IgD-negative memory B cell (primary cell): ENCODE measurements around the gene EFCAB14. TPM values are rescaled to one million over a fixed set of nuclear protein-coding genes. Genes with fewer than 3 reads are reported as not detected.
"Not testable (repeated sequence)": the region's sequence is repeated elsewhere in the genome, so short reads cannot be mapped to it uniquely, and the experiment has no call there.

ENCODE experiments used
- H3K27ac Mint-ChIP-seq, 3 donors: one replicate each; pipeline ENCODE4 v1.8.0; 2020 to 2022; ENCODE audit warnings: mild to moderate bottlenecking in 3 of 3, mixed read lengths in 3 of 3, moderate library complexity in 1 of 3
- H3K27me3 Mint-ChIP-seq: one replicate; pipeline ENCODE4 v1.8.0; 2021; ENCODE audit warnings: mixed read lengths
- H3K36me3 Mint-ChIP-seq: one replicate; pipeline ENCODE4 v1.8.0; 2020; ENCODE audit warnings: mild to moderate bottlenecking, mixed read lengths
- H3K4me1 Mint-ChIP-seq, 3 donors: one replicate each; pipeline ENCODE4 v1.8.0; 2020 to 2022; ENCODE audit warnings: mixed read lengths in 3 of 3, mild to moderate bottlenecking in 1 of 3
- H3K4me3 Mint-ChIP-seq, 4 donors: one replicate each; pipeline ENCODE4 v1.8.0; 2020 to 2022; ENCODE audit warnings: mild to moderate bottlenecking in 4 of 4, mixed read lengths in 4 of 4, moderate library complexity in 3 of 4
- H3K9me3 Mint-ChIP-seq, 3 donors: one replicate each; pipeline ENCODE4 v1.8.0; 2020 to 2021; ENCODE audit warnings: mixed read lengths in 3 of 3, mild to moderate bottlenecking in 1 of 3
- polyA plus RNA-seq: library from polyadenylated mRNA; unstranded; fragments of 300-500 nt; fragmentation: Illumina TruSeq; gene quantifications from one replicate; pipeline ENCODE4 v1.2.3, GENCODE V29; 2021

EFCAB14 gene
- polyA plus RNA-seq, 1 donor from 2014 or later = 88.1 TPM

DNA sequence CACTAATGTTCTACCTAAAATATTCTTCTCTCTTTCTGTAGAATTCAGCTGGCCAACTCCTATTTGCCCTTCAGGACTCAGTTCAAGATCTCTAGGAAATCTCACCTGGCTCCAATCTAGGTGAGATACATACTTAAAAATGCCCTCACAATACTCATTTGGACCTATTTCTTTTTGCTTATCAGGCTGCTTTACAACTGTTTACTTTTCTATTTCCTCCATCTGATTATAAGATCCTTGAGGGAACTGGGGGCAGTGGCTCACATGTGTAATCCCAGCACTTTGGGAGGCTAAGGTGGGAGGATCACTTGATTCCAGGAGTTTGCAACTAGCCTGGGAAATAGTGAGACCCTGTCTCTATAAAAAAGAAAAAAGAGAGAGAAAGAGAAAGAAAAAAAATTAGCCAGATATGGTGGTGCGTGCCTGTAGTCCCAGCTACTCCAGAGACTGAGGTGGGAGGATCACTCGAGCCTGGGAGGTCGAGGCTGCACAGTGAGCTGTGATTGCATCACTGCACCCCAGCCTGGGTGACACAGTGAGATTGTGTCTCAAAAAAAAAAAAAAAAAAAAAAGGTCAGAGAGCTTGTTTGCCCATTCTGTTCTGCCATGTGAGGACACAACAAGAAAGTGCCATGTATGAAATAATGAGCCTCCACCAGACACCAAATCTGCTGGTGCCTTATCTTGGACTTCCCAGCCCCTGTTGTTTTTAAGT lies 14.8 kb downstream of the EFCAB14 start:
- Mint-ChIP-seq H3K4me3 (no peak overlapping the region), H3K4me1 (peaks cover 4 to 14% (median 8%) of the 10 kb centered on the region in 3 donors), H3K36me3 (no peaks in the 10 kb centered on the region), H3K27ac (no peak overlapping the region), H3K9me3 (no peaks in the 10 kb centered on the region), H3K27me3 (no peaks in the 10 kb centered on the region)

DNA sequence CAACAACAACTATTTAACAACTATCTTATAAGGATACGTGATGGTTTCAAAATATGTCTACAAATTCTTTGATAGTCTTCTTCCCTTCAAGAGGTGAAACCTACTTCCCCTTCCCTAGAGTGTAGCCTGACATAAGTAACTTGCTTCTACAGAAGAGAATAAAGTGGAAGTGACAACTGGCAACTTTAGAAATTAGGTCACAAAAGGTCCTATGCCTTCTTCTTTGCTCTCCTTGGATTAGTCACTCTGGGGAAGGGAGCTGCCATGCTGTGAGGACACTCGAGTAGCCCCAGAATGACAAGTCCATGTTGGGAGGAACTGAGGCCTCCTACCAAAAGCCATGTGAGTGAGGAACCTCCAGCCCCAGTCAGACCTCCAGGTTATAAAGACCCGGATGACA lies 19.2 kb downstream of the EFCAB14 start:
- H3K36me3 Mint-ChIP-seq = peaks cover 15% of the 10 kb centered on the region
- no peak overlapping the region for H3K4me3 Mint-ChIP-seq
- H3K27ac Mint-ChIP-seq = no peak overlapping the region
- peaks cover 0 to 7% (median 0%) of the 10 kb centered on the region in 3 donors for H3K9me3 Mint-ChIP-seq
- H3K27me3 Mint-ChIP-seq = no peaks in the 10 kb centered on the region
- H3K4me1 Mint-ChIP-seq = peaks cover 9 to 14% (median 11%) of the 10 kb centered on the region in 3 donors

DNA sequence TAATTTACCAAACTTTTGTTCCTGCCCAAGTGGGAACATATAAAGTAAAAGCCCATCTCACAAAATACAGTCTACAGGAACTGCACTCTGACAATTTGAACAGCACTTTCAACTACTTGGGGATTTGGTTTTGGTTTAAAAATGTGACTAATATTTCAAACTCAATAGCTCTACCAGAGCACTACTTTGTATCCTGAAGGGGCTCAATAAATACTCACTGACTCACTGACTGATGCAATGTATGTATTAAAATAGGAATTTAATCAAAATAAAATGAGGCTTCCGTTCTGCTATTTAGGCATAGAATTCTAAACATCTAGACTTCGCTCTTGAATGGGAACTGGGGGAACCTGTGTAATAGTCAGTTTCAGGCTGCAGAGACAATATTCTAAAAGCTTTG lies 21.9 kb downstream of the EFCAB14 start:
- Mint-ChIP-seq H3K4me3 (no peak overlapping the region), H3K27ac (no peak overlapping the region), H3K9me3 (peaks cover 0 to 7% (median 0%) of the 10 kb centered on the region in 3 donors), H3K27me3 (no peaks in the 10 kb centered on the region), H3K36me3 (peaks cover 15% of the 10 kb centered on the region), H3K4me1 (peaks cover 3 to 9% (median 4%) of the 10 kb centered on the region in 3 donors)

DNA sequence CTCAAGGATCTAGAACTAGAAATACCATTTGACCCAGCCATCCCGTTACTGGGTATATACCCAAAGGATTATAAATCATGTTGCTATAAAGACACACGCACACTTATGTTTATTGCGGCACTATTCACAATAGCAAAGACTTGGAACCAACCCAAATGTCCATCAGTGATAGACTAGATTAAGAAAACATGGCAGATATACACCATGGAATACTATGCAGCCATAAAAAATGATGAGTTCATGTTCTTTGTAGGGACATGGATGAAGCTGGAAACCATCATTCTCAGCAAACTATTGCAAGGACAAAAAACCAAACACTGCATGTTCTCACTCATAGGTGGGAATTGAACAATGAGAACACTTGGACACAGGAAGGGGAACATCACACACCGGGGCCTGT lies 24.2 kb downstream of the EFCAB14 start:
- not testable (repeated sequence) for H3K27ac Mint-ChIP-seq, H3K9me3 Mint-ChIP-seq, H3K4me3 Mint-ChIP-seq, H3K27me3 Mint-ChIP-seq, H3K4me1 Mint-ChIP-seq
- peaks cover 17% of the 10 kb centered on the region for H3K36me3 Mint-ChIP-seq

DNA sequence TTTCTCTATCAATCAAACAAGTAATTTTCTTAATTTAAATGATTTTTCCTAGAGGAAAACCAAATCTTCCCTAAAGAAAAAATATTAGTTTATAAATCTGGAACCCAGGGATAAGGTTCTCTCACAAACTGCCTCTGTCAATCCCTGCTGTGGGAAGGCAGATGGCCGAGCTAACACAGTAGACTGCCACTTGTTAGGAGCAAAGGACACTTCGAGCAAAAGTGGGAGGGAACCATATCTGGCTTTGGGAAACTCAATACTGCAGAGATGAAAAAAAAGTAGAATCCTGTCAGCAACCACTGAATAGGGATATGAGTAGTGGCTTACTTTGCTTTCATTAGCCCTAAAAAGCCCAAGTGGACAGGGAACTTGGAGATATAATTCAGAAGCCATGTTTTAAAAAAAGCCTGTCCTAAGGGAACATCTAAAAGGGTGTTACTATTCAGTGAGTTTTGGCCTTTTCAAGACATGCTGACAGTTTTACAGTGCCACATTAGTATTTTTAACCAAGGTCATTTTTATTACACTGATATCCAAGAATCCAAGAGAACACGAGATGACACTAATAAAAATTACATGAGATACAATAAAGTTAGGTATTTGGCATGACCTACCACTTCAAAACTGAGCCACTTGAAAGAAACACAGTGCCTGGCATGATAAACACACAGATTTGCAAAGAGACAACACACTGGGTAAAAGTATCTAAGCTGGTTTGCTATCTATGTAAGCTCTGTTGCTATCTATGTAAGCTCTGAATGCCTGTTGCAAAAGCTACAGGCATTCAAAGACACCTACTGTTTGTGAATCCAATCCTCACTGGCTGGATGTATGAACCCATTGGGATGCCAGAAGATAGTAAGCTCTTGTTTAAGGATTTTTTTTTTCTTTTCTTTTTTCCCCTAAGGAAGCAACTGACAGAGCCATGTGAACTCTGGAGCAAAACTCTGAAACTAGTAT lies 25.8 kb downstream of the EFCAB14 start:
- Mint-ChIP-seq H3K27ac (no peak overlapping the region), H3K36me3 (peaks cover 16% of the 10 kb centered on the region), H3K9me3 (peaks cover 0 to 7% (median 0%) of the 10 kb centered on the region in 3 donors)

DNA sequence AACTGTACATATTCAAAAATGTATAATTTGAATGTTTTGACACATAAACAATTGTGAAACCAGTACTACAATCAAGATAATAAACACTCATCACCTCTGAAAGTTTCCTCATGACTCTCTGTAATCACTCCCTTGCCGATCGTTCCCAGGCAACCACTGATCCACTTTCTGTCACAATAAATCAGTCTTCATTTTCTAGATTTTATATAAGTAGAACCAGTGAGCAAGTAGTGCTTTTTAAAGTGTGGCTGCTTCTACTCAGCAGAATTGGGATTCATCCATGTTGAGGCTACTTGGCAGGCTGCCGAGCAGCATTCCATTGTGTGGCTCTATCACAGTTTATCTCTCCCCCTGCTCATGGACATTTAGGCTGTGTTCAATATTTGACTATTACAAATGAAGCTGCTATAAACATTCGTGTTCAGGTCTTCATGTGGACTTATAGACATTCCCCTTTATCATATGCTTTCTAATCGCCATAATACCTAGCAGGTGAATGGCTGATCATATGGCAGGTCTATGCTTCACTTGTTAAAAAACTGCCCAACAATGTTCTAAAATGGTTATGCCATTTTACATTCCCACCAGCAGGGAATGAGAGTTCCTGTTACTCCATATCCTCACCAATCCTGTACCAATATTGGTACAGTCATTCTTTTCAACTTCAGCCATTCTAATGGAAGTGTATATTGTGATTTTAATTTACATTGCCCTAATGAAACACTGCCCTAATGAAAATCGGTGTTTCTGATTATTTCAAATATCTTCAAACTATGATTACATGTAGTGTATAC lies 26.7 kb downstream of the EFCAB14 start:
- H3K4me1 Mint-ChIP-seq = no peaks in the 10 kb centered on the region
- no peaks in the 10 kb centered on the region for H3K27me3 Mint-ChIP-seq
- H3K27ac Mint-ChIP-seq = no peak overlapping the region
- peaks cover 13% of the 10 kb centered on the region for H3K36me3 Mint-ChIP-seq
- peaks cover 0 to 7% (median 0%) of the 10 kb centered on the region in 3 donors for H3K9me3 Mint-ChIP-seq
- H3K4me3 Mint-ChIP-seq = no peak overlapping the region

More for the DNA sequence above, 25.8 kb downstream of the EFCAB14 start:
- no peaks in the 10 kb centered on the region for H3K4me1 Mint-ChIP-seq
- H3K27me3 Mint-ChIP-seq = no peaks in the 10 kb centered on the region
- no peak overlapping the region for H3K4me3 Mint-ChIP-seq

DNA sequence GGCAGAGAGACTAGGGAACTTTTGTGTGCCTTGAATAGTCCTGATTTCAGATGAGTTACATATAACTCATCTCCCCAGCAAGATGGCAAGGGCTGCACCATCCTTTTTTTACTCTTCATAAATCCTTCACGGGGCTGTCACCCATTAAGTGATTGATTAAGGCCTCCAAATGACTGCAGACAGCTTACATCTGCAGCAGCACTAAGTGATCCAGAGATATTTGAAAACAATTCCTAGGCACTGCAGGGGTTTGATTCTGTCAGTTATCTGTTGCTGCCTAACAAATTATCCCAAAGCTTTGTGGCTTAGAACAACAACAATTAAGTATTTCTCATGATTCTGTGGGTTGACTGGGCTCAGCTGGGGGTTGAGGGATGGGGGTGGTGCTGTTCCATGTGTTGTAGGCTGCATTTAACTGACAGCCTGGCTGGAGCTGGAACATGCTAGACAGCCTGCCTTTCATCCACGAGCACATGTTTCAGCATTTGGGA lies 27.9 kb downstream of the EFCAB14 start:
- no peaks in the 10 kb centered on the region for H3K4me1 Mint-ChIP-seq
- peaks cover 0 to 7% (median 0%) of the 10 kb centered on the region in 3 donors for H3K9me3 Mint-ChIP-seq
- no peak overlapping the region for H3K27ac Mint-ChIP-seq
- H3K36me3 Mint-ChIP-seq = peaks cover 12% of the 10 kb centered on the region
- H3K27me3 Mint-ChIP-seq = no peaks in the 10 kb centered on the region
- H3K4me3 Mint-ChIP-seq = no peak overlapping the region

DNA sequence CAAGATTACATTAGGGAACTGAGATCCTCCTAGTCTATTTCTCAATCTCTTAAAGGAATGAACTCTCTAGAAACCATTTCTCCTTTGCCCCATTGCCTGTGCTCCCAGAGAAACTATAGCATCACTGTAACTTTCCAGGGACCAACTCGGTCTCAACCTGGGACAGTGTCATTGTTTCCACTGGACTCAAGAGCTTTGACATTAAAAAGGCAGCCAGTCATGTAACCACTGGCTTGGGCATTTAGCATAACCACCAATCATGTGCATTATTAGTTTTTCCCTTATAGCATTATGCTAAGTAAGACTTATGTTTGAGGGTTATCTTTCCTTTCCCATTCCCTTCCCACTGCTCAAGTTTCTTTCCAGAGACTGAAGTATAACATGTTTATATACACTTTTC lies 29.0 kb downstream of the EFCAB14 start:
- no peaks in the 10 kb centered on the region for H3K9me3 Mint-ChIP-seq
- H3K4me1 Mint-ChIP-seq = no peaks in the 10 kb centered on the region
- H3K36me3 Mint-ChIP-seq = peaks cover 3% of the 10 kb centered on the region
- H3K4me3 Mint-ChIP-seq = no peak overlapping the region
- no peak overlapping the region for H3K27ac Mint-ChIP-seq
- H3K27me3 Mint-ChIP-seq = no peaks in the 10 kb centered on the region

- Mint-ChIP-seq H3K9me3 (no peaks in the 10 kb centered on the region), H3K36me3 (peaks cover 3% of the 10 kb centered on the region), H3K4me1 (no peaks in the 10 kb centered on the region), H3K4me3 (no peak overlapping the region), H3K27me3 (no peaks in the 10 kb centered on the region), H3K27ac (peak overlapping the region in 1 of 3 donors; percentile 28)
Measured at GRCh38 chr1:46689356-46689755, 29.6 kb downstream of the EFCAB14 start.

DNA sequence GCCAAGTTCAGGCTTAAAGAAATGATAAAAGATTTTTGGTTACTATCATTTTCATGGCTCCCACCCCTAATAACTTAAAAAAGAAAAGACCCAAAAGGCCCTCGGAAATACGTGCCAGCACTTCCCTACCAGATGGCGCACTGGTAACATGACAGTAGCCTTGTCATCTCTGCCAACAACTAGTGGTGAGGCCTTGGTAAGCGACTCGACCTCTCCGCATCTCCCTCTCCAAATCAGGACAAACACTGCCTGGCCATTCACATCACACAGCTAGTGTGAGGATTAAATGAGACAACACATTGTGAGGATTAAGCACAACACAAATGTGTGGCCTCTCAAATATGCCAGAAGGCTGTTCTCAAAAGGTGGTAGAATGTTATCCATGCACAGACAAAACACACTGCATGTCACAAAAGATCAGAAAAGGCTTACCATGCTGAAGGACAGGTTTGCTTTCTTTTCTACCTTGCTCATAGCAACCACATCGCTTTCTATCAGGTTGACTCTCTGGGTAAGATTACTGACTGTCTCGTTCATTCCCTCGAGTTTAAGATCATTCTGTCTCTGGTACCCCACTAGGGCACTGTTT lies 30.9 kb downstream of the EFCAB14 start:
- H3K36me3 Mint-ChIP-seq = peaks cover 3% of the 10 kb centered on the region
- no peak overlapping the region for H3K4me3 Mint-ChIP-seq
- no peak overlapping the region for H3K27ac Mint-ChIP-seq
- no peaks in the 10 kb centered on the region for H3K27me3 Mint-ChIP-seq
- no peaks in the 10 kb centered on the region for H3K9me3 Mint-ChIP-seq
- H3K4me1 Mint-ChIP-seq = no peaks in the 10 kb centered on the region

GRCh38 chr1:46687093-46687659 lies 31.7 kb downstream of the EFCAB14 start:
- Mint-ChIP-seq H3K9me3 (no peaks in the 10 kb centered on the region), H3K27ac (peak overlapping the region in 1 of 3 donors; percentile 50), H3K36me3 (peaks cover 3% of the 10 kb centered on the region), H3K27me3 (no peaks in the 10 kb centered on the region), H3K4me3 (no peak overlapping the region), H3K4me1 (no peaks in the 10 kb centered on the region)

DNA sequence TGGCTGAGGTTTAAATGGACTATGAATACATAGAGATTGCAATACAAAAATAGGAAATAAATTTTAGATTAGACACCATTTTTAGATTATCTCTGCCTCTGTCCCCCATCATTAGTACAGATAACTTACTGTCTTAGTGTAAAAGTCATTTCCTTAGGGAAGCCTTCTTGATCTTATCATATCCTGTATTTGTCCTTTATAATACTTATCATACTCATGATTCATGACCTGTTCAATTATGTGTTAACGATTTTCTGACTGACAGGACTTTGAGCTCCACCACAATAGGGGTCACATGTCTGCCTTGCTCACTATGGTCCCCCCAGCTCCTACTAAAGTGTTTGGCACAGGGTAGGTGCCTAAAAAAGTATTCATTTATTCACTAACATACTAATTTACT lies 32.7 kb downstream of the EFCAB14 start:
- Mint-ChIP-seq H3K27me3 (no peaks in the 10 kb centered on the region), H3K4me3 (no peak overlapping the region), H3K9me3 (no peaks in the 10 kb centered on the region), H3K36me3 (no peaks in the 10 kb centered on the region), H3K27ac (no peak overlapping the region), H3K4me1 (no peaks in the 10 kb centered on the region)

- H3K9me3 Mint-ChIP-seq = no peaks in the 10 kb centered on the region
- H3K36me3 Mint-ChIP-seq = peaks cover 6% of the 10 kb centered on the region
- no peak overlapping the region for H3K27ac Mint-ChIP-seq
- H3K27me3 Mint-ChIP-seq = no peaks in the 10 kb centered on the region
- peaks cover 0 to 4% (median 2%) of the 10 kb centered on the region in 3 donors for H3K4me1 Mint-ChIP-seq
- H3K4me3 Mint-ChIP-seq = no peak overlapping the region
Measured at GRCh38 chr1:46684670-46685069, 34.2 kb downstream of the EFCAB14 start.

DNA sequence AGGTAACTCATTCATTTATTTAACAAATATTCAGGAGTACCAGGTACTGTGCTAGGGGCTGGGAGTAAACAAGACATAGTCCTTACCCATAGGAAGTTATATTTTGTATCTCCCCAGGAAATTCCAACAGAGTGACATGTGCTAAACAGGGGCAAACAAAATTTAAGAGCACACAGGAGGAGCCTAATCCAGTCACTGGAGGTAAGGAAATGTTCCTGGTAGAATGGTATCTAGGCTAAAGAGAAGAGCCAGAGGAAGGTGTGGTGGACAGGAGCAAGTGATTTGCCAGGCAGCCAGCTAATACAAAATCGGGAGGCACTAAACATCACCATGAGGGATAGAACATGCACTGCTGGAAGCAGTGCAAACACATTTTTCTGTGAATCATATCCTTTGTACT lies 36.9 kb downstream of the EFCAB14 start:
- peaks cover 9% of the 10 kb centered on the region for H3K36me3 Mint-ChIP-seq
- H3K4me3 Mint-ChIP-seq = no peak overlapping the region
- H3K9me3 Mint-ChIP-seq = no peaks in the 10 kb centered on the region
- H3K27ac Mint-ChIP-seq = peak overlapping the region in 1 of 3 donors; percentile 62
- H3K4me1 Mint-ChIP-seq = peaks cover 0 to 4% (median 3%) of the 10 kb centered on the region in 3 donors
- no peaks in the 10 kb centered on the region for H3K27me3 Mint-ChIP-seq
